ENCODE results near the gene TOB1.
"Not testable (repeated sequence)": the region's sequence is repeated elsewhere in the genome, so short reads cannot be mapped to it uniquely, and the experiment has no call there.

The TOB1 gene

DNA sequence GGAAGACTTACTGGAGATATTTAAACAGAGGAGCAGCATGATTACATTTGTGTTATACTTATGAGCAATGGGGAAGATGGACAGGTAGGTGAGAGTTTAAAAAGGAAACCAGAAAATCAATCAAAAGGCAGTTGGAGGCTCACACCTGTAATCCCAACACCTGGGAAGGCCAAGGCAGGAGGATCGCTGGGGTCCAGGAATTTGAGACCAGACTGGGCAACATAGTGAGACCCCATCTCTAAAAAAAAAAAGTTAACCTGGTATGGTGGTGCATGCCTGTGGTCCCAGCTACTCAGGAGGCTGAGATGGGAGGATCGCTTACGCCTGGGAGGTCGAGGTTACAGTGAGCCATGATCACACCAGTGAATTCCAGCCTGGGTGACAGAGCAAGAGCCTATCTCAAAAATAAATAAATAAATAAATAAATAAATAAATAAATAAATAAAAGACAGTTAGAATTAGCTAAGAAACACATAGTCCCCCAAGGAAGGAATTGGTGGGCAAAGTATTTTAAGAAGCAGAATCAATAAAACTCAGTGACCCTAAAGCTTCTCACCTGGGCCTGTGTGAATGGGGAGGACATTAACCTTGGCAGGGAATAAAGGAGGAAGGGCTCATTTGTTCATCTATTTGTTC is 32.3 kb upstream of the TOB1 start:
- no peak for DNase-seq

DNA sequence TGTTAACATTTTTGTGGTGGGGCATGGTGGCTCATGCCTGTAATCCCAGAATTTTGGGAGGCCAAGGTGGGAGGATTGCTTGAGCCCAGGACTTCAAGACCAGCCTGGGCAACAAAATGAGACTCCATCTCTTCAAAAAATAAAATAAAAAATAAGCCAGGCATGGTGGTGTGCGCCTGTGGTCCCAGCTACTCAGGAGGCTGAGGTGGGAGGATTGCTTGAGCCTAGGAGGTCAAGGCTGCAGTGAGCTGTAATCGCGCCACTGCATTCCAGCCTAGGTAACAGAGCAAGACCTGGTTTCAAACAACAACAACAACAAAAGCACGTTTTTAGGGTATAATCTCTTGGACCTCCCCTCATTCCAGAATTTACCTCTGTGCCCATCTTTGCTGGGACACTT is 28.4 kb upstream of the TOB1 start:
- not testable (repeated sequence) for DNase-seq

GRCh38 chr17:50893183-50893993 is 27.2 kb upstream of the TOB1 start:
- DNase-seq: no peak

GRCh38 chr17:50892101-50892776 is 26.1 kb upstream of the TOB1 start:
- no peak for DNase-seq

DNA sequence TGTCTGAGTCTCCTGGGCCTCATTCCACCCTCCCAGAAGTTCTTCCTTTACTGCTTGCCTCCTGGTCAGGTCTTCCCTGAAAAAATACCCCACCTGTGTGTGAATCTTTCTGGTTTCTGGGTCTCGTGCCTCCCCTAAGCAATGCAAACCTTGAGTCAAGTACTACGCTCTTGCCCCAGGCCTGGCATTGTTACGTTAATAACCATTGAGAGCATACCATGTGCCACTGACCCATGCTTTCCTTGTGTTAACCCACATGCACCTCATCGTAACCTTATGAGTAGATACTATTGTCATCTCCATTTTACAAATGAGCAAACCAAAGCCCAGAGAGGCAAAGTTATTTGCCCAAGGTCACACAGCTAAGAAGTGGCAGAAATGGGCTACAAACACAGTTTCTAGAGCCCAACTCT is 25.4 kb upstream of the TOB1 start:
- no peak for DNase-seq

DNA sequence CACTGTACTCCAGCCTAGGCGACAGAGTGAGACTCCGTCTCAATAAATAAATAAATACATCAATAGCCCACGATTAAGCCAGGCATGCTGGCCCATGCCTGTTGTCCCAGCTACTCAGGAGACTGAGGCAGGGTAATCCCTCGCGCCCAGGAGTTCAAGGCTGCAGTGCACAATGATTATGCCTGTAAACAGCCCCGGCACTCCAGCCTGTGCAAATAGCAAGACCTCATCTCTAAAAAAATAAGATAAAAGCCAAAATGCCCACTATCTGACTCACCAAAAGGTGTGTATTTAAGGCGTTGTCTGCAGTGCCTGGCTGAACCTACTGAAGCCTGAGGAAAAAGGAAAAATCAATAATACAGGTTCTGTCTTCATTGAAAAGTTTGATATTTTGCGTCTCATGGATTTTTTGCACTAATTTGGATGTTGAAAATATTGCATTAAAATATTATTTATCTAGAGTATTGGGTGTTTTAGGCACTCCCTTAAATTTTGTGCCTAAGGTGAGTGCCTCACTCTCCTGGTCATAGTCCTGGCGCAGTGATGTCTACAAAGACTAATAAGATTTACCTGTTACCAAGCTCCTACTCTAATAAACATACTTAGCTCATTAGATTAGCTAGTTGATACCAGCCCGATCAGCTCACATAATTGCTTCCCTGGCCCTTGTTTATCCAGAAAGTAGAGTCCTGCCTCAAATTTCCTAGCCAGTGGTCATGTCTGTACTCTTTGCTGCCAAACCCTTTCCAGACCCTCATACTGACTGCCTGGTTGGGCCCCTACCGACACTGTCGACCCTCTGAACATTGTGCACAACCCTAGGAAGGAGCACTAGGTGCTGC is 24.7 kb upstream of the TOB1 start:
- DNase-seq: no peak

DNA sequence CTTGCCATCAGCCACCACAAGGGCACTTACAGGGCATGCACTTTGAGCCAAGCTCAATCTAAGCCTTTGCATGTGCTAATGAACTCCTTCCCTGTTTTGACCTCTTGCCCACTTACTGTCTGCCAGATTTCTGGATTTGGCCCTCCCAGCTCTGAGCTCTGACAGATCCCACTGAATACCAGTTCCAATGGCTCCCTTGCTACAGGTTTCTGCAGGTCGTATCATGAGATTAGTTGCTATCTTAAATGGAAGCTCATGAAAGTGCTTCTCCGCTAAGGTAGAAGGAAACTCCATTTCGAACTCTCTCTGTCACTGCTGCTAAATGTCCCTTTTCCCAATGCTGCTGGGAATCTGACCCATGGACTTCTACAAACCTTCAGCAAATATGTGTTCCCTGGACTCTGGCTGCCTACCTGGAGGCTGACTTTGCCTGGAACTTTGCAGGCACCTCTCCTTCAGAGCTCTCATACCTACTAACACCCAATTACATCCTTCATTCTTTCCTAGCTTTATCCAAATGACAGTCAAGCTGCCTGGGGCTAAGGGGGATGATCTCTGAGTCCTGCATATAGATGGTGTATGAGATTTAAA is 23.5 kb upstream of the TOB1 start:
- DNase-seq: no peak

DNA sequence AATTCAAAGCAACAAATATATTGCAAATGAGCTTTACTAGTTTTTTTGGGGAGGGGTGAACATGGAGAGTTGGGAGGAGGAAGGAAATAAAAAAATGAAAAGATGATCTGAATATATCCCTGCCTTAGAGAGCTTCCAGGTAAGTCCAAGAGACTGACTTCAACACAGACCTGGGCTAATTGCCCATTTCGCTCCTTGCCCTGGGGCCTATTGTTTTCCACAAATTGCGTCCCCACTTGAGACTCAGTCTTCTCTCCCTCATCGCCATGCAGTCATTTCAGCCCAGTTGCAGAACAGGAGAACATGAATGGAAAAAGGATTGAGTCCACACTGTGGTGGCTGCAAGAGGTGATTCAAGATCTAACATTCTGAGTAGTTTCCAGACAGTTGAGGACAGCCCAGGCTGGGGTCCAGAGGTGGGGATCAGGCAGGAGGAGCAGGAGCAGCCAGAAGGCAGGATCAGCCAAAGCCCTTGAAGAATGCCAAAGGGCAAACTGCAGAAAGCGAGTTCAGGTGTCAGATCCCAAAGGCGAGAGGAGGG is 21.6 kb upstream of the TOB1 start:
- DNase-seq: no peak

GRCh38 chr17:50884439-50885311 is 18.5 kb upstream of the TOB1 start:
- DNase-seq: no peak

DNA sequence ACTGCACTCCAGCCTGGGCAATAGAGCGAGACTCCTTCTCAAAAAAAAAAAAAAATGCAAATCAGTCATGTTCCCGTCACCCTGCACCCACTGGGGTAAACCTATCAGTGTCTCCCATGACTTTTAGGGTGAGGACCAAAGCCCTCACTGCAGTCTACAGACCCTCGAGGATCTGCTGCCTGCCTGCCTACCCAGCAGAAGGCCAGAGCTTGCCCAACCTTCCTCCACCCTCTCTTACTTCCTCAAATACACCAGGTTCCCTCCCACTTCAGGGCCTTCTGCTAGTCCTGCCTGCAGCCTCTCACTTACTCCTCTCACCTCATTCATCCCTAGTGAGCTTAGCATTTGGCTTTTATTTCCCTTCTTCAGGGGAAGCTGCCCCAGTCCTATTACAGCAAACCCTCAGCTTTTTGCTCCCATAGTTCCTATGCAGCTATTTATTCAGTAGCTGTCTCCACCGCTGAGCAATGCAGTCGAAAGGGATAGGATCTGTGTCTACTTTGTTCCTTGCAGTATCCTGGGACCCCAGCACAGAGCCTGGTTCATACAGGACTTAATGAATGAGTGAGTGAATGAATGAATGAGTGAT is 17.8 kb upstream of the TOB1 start:
- DNase-seq: no peak

DNA sequence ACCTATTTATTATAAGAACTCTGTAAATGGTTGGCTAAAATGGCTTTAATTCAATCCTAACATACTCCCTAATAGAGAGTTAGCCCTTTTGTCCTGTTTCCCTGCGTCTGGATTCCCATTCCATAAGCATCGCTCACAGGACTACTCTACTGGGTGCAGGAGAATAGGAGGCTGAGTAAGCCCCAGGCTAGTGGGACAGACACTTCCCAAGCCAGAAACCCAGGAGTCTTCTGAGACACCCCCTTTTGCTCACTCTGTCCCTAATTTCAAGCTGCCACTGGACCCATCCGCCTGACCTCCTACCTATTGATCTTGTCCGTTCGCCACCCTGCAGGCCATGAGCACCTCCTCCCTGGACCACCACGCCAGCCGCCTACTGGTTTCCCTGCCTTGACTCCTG is 16.7 kb upstream of the TOB1 start:
- no peak for DNase-seq

DNA sequence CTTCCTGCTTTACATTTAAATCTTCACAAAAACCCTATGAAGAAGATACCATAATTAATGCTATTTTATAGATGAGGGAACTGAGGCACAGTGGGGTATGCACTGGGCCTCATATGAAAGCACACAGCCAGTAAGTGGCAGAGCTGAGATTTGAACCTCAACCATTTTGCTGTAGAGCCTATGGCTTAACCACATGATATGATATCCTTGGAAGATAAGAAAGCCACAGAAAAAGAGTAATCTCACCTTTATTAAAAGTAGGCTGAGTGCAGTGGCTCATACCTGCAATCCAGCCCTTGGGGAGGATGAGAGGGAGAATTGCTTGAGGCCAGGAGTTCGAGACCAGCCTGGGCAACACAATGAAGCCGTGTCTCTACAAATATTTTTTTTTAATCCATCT is 15.0 kb upstream of the TOB1 start:
- no peak for DNase-seq

- DNase-seq: no peak
Observed at GRCh38 chr17:50879086-50879485, 12.9 kb upstream of the TOB1 start.

- no peak for DNase-seq
Observed at GRCh38 chr17:50877838-50878237, 11.7 kb upstream of the TOB1 start.

GRCh38 chr17:50877042-50877441 is 10.9 kb upstream of the TOB1 start:
- DNase-seq: not testable (repeated sequence)

- DNase-seq: no peak
Observed at GRCh38 chr17:50875074-50875473, 8.9 kb upstream of the TOB1 start.

DNA sequence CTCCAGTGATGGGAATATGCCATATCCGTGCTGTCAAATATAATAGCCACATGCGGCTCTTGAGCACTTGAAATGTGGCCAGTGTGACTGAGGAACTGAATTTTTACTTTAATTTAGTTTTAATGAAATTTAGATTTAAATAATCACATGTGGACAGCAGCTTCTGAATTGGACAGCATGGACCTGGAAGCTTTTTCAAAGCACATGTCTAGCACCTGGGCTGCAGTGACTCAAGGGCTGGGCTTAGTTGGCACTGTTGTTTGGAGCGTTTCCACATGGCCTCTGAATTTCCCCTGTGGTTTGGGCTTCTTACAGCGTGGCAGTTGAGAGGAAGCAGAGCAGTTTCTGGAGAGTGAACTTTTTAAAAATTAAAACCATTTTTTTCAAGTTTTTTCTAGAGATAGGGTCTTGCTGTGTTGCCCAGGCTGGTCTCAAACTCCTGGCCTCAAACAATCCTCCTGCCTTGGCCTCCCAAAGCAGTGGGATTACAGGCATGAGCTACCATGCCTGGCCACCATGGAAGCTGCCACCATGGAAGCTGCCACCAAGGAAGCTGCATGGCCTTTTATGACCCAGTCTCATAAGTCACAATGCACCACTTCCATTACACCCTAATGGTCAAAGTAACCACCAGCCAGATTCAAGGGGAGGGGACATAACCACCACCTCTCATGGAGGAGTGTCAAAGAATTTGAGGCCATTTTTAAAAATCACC is 6.7 kb upstream of the TOB1 start:
- DNase-seq: peak; percentile 63

- no peak for DNase-seq
Observed at GRCh38 chr17:50871898-50872297, 5.7 kb upstream of the TOB1 start.

DNA sequence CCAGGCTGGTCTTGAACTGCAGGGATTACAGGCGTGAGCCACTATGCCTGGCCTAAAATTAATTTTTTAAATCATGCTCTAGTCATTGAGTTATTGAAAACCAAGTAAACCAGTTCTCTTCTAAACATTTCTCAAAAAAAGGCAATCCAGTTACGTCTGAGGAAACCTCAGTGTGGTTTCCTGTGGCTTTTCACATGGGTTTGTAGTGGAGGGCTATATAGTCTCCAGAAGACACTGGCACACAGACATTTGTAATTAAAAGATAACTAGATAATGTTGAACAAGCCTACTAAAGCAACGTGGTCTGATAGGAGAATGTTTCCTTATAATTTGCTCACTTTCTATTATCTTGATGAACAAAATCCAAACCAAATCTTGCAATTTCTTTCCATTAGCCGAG is 5.2 kb upstream of the TOB1 start:
- DNase-seq: peak; percentile 35

DNA sequence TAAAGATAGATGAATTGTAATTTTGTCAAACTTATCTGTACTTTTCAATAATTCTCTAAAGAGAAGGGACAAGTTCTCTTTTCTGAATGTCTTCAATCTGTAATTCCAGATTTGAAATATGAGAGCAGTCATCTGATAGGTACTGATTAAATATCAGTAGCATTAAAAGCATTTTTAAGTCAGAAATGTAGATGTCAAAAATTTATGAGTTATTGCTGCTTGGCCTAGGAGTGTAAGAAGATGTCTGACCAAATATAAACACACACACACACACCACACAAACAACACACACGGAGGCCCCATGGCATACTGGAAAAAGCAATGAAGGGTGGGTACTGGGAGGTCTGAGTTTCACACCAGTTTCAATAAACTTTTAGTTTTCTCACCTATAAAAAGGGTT is 2.4 kb upstream of the TOB1 start:
- no peak for DNase-seq

DNA sequence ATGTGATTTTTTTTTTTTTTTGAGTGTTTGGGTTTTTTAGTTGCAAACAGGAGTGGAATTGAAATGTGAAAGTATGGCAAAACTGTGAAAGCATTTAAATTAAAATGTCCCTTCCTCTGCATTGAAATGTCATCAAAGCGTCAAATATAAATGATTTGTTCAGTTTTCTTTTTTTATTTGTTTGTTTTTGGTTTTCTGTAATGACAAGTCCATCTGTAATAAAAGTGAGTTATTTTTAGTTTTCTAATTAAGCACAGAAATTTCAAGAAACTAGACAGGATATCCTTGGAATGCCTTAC is 1.9 kb upstream of the TOB1 start:
- DNase-seq: no peak

All from activated CD8-positive, alpha-beta memory T cell treated with anti-CD3 and anti-CD28 coated beads, Interleukin-2, amount 50 U/mL, for 4 hours (primary cell).